ENCODE results near the gene KRTAP10-4. TPM values are rescaled to one million over a fixed set of nuclear protein-coding genes. Genes with fewer than 3 reads are reported as not detected.

Gene KRTAP10-4
- total and polyA plus RNA-seq, 2 of the 4 experiments (the other 2 are of a cell fraction) = not detected

DNA sequence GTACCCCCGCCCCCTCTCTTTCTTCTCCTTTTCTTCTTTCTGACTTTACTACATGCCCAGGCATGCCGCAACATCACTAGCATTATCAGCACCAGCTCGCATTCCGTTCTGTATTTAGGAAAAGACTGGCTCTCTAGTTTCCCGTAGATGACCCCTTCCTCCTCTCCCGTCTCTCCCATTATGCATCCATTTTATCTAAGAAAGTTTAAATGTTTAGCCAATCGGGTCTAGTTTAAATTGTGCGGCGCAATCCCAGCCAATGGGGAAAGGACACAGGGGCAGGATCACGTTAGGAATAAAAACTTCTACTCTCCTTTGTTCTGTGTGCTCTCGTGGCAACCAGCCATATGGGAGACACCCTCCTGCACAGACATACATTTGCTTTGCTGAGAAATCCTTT, 24.5 kb downstream of the KRTAP10-4 start:
- Histone ChIP-seq H3K4me1 (ENCODE audit: control insufficient read depth, insufficient read depth, low read length) (no peaks in the 10 kb centered on the region), H4K20me1 (ENCODE audit: insufficient read depth, low read length) (no peaks in the 10 kb centered on the region), H2BK120ac (ENCODE audit: low read depth, low read length) (no peak overlapping the region), H3K4me3 (ENCODE audit: insufficient read depth, low read depth, low read length) (no peak overlapping the region), H3K9me3 (ENCODE audit: control insufficient read depth, insufficient read depth, low read length) (no peaks in the 10 kb centered on the region), H4K5ac (ENCODE audit: low read depth, low read length) (no peak overlapping the region), H2BK5ac (ENCODE audit: low read depth, low read length, poor library complexity, severe bottlenecking) (no peak overlapping the region), H4K8ac (ENCODE audit: low read depth in 2 of 2, low read length in 2 of 2) (no peak overlapping the region), H2BK20ac (ENCODE audit: low read depth, low read length) (no peak overlapping the region), H4K91ac (ENCODE audit: insufficient read depth, low read depth, low read length) (no peak overlapping the region), H3K56ac (ENCODE audit: extremely low read depth, insufficient read depth, low read length) (no peak overlapping the region), H3K23ac (ENCODE audit: low read depth, low read length) (no peak overlapping the region), H2AK5ac (ENCODE audit: low read depth, low read length) (no peak overlapping the region), H2AK9ac (replicated peaks; ENCODE audit: low read depth, low read length, poor library complexity) (no peak overlapping the region), H3K36me3 (ENCODE audit: control insufficient read depth, insufficient read depth, low read length) (no peaks in the 10 kb centered on the region), H3K79me1 (ENCODE audit: low read depth in 1 of 2, low read length in 2 of 2) (no peaks in the 10 kb centered on the region), H3K4ac (ENCODE audit: low read depth, low read length) (no peak overlapping the region), H3K27me3 (ENCODE audit: control insufficient read depth, insufficient read depth, low read length) (peaks cover 2% of the 10 kb centered on the region; the same call in 1 of the 2 replicates), H3K9ac (ENCODE audit: low read depth, low read length) (no peak overlapping the region), H3K14ac (replicated peaks; ENCODE audit: low read depth, low read length) (no peak overlapping the region), H3K18ac (ENCODE audit: low read depth, low read length) (no peak overlapping the region), H2AFZ (replicated peaks; ENCODE audit: low read length, poor library complexity) (no peak overlapping the region), H2BK15ac (ENCODE audit: low read depth, low read length) (no peak overlapping the region), H3K4me2 (ENCODE audit: low read depth, low read length) (no peak overlapping the region), H3K9me1 (ENCODE audit: insufficient read depth, low read length) (no peaks in the 10 kb centered on the region), H3K27ac (ENCODE audit: insufficient read depth, low read length) (no peak overlapping the region)
- WGBS, 2 experiments (ENCODE audit: extremely low coverage in 2 of 2, insufficient read length in 1 of 2) = 33% methylated on average over 1 of the region's 11 CpGs; no CpG with 5 or more reads in 1 of the 2 experiments
- ATAC-seq (ENCODE audit: low read depth) (no peak), DNase-seq (no peak)
- no peak for TF ChIP-seq NFE2L2 (IDR thresholded peaks at IDR 0.05; ENCODE audit: low read depth, low read length)
- no peak for TF ChIP-seq CEBPB (IDR thresholded peaks at IDR 0.05; ENCODE audit: low read depth, low read length)
- TF ChIP-seq, protein P1, sequence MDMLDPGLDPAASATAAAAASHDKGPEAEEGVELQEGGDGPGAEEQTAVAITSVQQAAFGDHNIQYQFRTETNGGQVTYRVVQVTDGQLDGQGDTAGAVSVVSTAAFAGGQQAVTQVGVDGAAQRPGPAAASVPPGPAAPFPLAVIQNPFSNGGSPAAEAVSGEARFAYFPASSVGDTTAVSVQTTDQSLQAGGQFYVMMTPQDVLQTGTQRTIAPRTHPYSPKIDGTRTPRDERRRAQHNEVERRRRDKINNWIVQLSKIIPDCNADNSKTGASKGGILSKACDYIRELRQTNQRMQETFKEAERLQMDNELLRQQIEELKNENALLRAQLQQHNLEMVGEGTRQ (IDR thresholded peaks at IDR 0.05; ENCODE audit: low read depth, low read length) = no peak
- no peak for TF ChIP-seq SMC3 (IDR thresholded peaks at IDR 0.05; ENCODE audit: low read depth, low read length)
- TF ChIP-seq MAFK (IDR thresholded peaks at IDR 0.05; ENCODE audit: low read depth, low read length) = no peak
- no peak for TF ChIP-seq BHLHE40 (IDR thresholded peaks at IDR 0.05; ENCODE audit: low read depth, low read length)
- TF ChIP-seq RCOR1 (IDR thresholded peaks at IDR 0.05; ENCODE audit: insufficient replicate concordance, low read length) = no peak
- no peak for TF ChIP-seq MXI1 (IDR thresholded peaks at IDR 0.05; ENCODE audit: borderline replicate concordance, low read depth, low read length)
- TF ChIP-seq, protein P2, sequence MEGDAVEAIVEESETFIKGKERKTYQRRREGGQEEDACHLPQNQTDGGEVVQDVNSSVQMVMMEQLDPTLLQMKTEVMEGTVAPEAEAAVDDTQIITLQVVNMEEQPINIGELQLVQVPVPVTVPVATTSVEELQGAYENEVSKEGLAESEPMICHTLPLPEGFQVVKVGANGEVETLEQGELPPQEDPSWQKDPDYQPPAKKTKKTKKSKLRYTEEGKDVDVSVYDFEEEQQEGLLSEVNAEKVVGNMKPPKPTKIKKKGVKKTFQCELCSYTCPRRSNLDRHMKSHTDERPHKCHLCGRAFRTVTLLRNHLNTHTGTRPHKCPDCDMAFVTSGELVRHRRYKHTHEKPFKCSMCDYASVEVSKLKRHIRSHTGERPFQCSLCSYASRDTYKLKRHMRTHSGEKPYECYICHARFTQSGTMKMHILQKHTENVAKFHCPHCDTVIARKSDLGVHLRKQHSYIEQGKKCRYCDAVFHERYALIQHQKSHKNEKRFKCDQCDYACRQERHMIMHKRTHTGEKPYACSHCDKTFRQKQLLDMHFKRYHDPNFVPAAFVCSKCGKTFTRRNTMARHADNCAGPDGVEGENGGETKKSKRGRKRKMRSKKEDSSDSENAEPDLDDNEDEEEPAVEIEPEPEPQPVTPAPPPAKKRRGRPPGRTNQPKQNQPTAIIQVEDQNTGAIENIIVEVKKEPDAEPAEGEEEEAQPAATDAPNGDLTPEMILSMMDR (conservative IDR thresholded peaks at IDR 0.05; ENCODE audit: low read depth, low read length) = no peak
- no peak for TF ChIP-seq RFX5 (IDR thresholded peaks at IDR 0.05; ENCODE audit: low read depth, low read length)
- no peak for TF ChIP-seq MAZ (IDR thresholded peaks at IDR 0.05; ENCODE audit: borderline replicate concordance, low read depth, low read length)
- no peak for TF ChIP-seq POLR2A (IDR thresholded peaks at IDR 0.05; ENCODE audit: low read depth, low read length)
- POLR2A ChIA-PET (ENCODE audit: unreplicated experiment) = no interaction called here
- intact Hi-C loops (cut with micrococcal nuclease) (no loop called here), in situ Hi-C loops (cut with MboI; ENCODE audit: low sequenced_read_pairs) (no loop called here), dilution Hi-C loops (cut with HindIII; ENCODE audit: low sequenced_read_pairs, unreplicated experiment) (no loop called here)
- CTCF ChIA-PET = no interaction called here
- BruUV-seq (replicated peaks) = no TSS peak

Measured in IMR-90 (cell line).